Skin epidermis (tissue), 12 donors: Measurements from ENCODE around the gene NOG.

ENCODE experiments used
- H3K27ac ChIP-seq, 21 experiments: fragments of 200-600 bp; sonication (generic) in 11 of 21; one replicate each; pipeline ENCODE4 v1.5.0; 2020; ENCODE audit warnings: mild to moderate bottlenecking in 3 of 21, inconsistent platforms in 2 of 21, moderate library complexity in 2 of 21
- H3K4me3 ChIP-seq, 7 experiments: fragments of 200-600 bp; sonication (generic) in 2 of 7; one replicate each; pipeline ENCODE4 v1.5.0; 2020; ENCODE audit warnings: inconsistent platforms in 2 of 7, mild to moderate bottlenecking in 2 of 7, moderate library complexity in 1 of 7

Gene NOG

GRCh38 chr17:56629531-56630075, 36.1 kb downstream of the NOG start:
- Histone ChIP-seq H3K27ac (no peak overlapping the region), H3K4me3 (no peak overlapping the region)

DNA sequence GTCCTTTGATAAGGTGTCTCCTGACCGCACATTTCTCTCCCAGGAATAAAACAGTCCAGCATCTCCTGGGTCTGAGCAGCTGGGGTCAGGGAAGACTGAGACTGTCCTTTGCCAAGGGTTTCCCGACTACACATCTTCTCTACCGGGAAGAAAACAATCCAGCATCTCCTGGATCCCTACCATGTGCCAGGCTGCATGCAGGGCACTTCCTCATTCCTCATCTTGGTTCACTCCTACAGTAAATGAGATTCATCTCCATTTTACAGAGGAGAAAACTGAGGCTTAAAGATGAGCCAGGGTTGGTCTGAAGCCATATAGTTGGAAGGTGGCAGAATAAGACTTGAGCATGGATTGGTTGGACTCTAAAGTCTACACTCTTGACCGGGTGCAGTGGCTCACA, 36.7 kb downstream of the NOG start:
- no peak overlapping the region for H3K4me3 ChIP-seq
- no peak overlapping the region for H3K27ac ChIP-seq

DNA sequence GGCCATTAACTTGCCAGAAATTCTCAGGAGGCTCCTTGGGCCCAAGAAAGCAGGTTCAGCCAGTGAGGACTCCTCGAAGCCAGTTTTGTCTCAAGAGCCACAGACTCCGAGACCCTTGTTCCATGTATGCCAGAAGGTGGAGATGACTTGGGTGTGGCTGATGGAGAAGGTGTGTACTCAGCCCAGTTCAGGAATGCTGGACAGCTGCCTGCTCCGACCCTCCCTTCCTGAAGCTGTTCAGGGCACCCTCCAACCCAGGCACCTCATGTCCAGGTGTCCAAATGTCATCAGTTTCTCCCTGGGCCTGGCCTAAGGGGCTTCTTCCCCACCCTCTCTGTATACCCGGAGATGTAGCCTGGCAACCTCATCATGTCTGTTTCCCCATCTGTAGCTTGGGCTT, 40.2 kb downstream of the NOG start:
- H3K4me3 ChIP-seq: no peak overlapping the region
- no peak overlapping the region for H3K27ac ChIP-seq

- H3K4me3 ChIP-seq: no peak overlapping the region
- no peak overlapping the region for H3K27ac ChIP-seq
Observed at GRCh38 chr17:56635641-56636040, 42.1 kb downstream of the NOG start.

GRCh38 chr17:56636265-56636664, 42.8 kb downstream of the NOG start:
- H3K4me3 ChIP-seq: no peak overlapping the region
- no peak overlapping the region for H3K27ac ChIP-seq

- Histone ChIP-seq H3K27ac (no peak overlapping the region), H3K4me3 (no peak overlapping the region)
Observed at GRCh38 chr17:56637254-56637653, 43.8 kb downstream of the NOG start.

DNA sequence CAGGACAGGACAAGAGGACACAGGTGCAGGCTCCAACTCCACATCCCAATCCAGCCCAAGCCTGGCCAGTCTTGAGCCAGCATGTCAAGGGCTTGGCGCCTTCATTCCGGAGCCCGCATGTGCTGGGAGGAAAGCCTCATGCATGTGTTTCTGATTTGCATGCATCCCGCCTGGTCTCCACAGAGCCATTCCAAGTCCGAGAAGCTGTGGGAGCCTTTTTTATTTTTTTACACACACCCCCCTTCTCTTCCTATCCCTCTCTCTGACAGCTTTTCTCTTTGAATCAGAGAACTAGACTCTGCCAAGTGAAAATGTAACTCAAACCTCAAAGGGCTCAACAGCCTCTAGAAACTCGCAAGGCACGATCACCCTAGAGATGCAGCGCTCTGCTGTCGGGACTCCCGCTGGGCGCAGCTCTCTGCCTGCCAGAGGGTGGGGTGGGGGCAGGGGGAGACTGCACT, 45.1 kb downstream of the NOG start:
- no peak overlapping the region for H3K4me3 ChIP-seq
- no peak overlapping the region for H3K27ac ChIP-seq

GRCh38 chr17:56639517-56639916, 46.0 kb downstream of the NOG start:
- no peak overlapping the region for H3K27ac ChIP-seq
- H3K4me3 ChIP-seq: no peak overlapping the region

- Histone ChIP-seq H3K4me3 (no peak overlapping the region), H3K27ac (no peak overlapping the region)
Observed at GRCh38 chr17:56640116-56640515, 46.6 kb downstream of the NOG start.

GRCh38 chr17:56641373-56641772, 47.9 kb downstream of the NOG start:
- no peak overlapping the region for H3K4me3 ChIP-seq
- no peak overlapping the region for H3K27ac ChIP-seq

DNA sequence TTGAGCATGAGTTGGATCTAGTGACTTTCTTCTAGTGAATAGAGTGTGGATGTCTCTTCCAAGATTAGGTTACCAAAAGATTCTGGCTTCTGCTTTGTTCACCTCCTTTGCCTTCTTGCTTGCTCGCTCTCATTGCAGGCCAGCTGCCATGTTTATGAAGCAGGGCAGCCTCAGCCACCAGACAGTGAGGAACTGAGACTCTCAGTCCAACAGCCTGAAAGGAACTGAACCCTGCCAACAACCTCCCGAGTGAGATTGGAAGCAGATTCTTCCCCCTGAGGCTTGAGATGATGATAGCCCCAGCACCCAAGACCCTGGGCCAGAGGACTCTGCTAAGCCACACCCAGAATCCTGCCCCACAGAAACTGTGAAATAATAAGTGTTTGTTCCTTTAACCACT, 48.4 kb downstream of the NOG start:
- H3K27ac ChIP-seq: no peak overlapping the region

DNA sequence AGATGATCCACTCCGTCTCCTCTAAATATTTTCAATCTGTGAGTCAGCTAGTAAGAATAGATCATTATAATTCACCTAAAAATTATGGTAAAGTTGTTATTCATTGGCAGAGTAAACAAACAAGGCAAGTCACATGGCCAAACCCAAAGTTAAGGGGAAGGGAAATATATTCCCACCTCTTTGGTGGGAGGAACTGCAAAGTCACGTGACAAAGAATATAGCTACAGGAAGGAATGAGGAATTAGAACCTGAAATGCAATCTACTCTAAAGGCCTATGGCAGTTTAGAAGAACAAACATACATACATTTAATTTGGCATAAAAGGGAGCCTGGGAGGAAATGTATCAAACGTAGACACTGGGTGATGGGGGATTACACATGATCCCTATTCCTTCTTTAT, 48.9 kb downstream of the NOG start:
- no peak overlapping the region for H3K27ac ChIP-seq
- H3K4me3 ChIP-seq: no peak overlapping the region

More for the DNA sequence above, 48.4 kb downstream of the NOG start:
- H3K4me3 ChIP-seq: no peak overlapping the region
